ENCODE measurements around the gene PAPSS2.
"Not testable (repeated sequence)": the region's sequence is repeated elsewhere in the genome, so short reads cannot be mapped to it uniquely, and the experiment has no call there.

Gene PAPSS2

GRCh38 chr10:87659571-87660483 lies at the start of gene PAPSS2:
PAPSS2 (plus strand) TSS chr10:87659878; CDS start chr10:87659982, 104 bp downstream.
- in situ Hi-C loops (cut with MboI; ENCODE audit: low sequenced_read_pairs) = no loop called here

DNA sequence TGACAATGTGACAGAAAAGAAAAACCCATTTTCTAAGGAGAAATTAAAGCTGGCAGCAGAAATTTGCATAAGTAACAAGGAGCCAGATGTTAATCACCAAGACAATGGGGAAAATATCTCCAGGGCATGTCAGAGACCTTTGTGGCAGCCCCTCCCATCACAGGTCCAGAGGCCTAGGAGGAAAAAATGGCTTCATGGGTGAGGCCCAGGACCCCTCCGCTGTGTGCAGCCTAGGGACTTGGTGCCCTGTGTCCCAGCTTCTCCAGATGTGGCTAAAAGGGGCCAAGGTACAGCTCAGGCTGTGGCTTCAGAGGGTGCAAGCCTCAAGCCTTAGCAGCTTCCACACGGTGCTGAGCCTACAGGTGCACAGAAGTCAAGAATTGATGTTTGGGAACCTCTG lies 48.3 kb upstream of the PAPSS2 start:
- in situ Hi-C loops (cut with MboI; ENCODE audit: low sequenced_read_pairs) = not testable (repeated sequence)

DNA sequence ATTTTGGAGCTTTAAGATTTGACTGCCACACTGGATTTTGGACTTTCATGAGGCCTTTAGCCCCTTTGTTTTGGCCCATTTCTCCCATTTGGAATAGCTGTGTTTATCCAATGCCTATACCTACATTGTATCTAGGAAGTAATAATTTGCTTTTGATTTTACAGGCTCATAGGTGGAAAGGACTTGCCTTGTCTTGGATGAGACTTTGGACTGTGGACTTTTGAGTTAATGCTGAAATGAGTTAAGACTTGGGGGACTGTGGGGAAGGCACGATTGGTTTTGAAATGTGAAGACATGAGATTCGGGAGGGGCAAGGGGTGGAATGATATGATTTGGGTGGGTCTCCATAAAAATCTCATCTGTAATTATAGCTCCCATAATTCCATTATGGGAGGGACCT lies 47.6 kb upstream of the PAPSS2 start:
- in situ Hi-C loops (cut with MboI; ENCODE audit: low sequenced_read_pairs) = no loop called here

DNA sequence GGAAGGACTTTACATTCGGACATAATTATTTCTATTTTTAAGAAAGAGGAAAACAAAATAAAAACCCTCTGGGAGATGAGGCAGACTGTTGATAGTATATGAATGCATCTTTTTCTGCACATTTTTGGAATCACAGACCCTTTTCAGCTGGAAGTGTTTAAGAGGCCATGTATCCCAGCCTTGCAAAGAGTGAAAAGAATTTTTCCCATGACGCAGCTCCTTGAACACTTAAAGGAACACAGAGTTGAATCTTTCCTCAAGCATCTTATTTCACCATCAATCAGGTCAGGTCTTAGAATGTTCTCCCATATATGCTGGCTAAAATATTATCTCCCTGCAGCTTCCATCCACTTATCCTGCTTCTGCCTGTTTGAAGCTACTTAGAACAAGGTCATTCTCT lies 45.9 kb upstream of the PAPSS2 start:
- in situ Hi-C loops (cut with MboI; ENCODE audit: low sequenced_read_pairs) = no loop called here

DNA sequence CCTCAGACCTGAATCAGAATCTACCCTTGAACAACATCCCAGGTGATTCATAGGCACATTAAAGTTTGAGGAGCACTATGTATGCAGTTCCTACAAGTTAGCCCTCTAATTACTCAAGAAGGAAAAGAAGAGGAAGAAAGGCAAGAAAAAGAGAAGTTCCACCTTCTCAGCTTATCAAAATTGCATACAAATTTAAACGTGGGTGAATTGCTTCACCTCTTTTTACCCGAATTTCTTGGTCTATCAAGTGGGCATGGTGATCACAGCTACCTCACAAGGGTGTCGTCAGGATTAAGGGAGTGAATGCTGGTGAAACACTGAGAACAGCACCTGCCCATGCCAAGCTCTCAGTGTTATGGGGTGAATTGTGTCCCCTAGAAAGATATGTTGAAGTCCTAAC lies 43.8 kb upstream of the PAPSS2 start:
- in situ Hi-C loops (cut with MboI; ENCODE audit: low sequenced_read_pairs) = no loop called here

GRCh38 chr10:87617503-87617902 lies 42.2 kb upstream of the PAPSS2 start:
- in situ Hi-C loops (cut with MboI; ENCODE audit: low sequenced_read_pairs) = no loop called here

DNA sequence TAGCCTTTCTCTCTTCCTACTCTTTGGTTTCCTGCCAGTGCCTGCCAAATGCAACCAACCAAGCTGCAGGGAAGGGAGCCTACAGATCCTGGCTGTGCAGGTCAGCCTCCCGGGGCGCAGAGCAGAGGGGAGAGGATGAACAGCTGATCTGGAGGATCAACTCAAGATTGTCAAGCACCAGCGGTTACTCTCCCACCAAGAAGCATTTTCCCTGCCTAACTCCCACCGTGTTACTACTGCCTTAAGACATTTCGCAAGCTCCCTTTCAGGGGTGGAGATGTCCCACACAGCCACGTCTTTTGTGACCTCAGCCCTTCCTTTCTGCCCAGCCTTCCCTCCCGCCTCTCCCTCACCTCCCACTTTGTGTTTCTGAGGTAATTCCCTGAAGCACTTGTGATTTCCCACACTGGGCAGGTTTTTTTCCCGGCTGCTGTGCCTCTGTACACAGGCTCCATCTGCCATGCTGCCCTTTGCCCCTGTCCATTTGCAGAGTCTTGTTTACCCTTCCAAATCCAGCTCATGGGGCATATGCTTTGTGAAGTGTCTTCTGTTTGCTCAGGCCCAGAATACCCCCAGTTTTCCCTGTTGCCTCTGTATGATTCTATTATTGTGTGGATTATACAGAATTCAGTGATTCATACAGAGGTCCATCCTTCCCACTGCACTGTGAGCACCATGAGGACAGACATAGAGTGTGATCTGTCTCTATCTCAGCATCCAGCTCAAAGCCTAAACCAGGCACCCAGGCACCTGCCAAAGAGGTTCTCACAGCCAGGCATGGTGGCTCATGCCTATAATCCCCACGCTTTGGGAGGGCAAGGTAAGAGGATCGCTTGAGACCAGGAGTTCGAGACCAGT lies 40.9 kb upstream of the PAPSS2 start:
- in situ Hi-C loops (cut with MboI; ENCODE audit: low sequenced_read_pairs) = no loop called here

GRCh38 chr10:87619705-87620104 lies 40.0 kb upstream of the PAPSS2 start:
- in situ Hi-C loops (cut with MboI; ENCODE audit: low sequenced_read_pairs) = no loop called here

DNA sequence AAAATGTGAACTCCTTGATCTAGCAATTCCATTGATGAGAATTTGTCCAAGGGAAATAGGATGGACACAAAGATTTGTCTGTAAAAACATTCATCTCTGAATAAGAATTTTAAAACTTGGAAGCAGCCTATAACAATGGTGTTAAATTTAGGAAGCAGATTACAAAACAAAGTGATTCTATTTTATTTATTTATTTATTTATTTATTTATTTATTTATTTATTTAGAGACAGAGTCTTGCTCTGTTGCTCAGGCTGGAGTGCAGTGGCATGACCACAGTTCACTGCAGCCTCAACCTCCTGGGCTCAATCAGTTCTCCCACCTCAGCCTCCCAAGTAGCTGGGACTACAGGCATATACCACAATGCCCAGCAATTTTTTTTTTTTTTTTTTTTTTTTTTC lies 38.2 kb upstream of the PAPSS2 start:
- in situ Hi-C loops (cut with MboI; ENCODE audit: low sequenced_read_pairs) = not testable (repeated sequence)

GRCh38 chr10:87622314-87623004 lies 37.2 kb upstream of the PAPSS2 start:
- in situ Hi-C loops (cut with MboI; ENCODE audit: low sequenced_read_pairs) = no loop called here

DNA sequence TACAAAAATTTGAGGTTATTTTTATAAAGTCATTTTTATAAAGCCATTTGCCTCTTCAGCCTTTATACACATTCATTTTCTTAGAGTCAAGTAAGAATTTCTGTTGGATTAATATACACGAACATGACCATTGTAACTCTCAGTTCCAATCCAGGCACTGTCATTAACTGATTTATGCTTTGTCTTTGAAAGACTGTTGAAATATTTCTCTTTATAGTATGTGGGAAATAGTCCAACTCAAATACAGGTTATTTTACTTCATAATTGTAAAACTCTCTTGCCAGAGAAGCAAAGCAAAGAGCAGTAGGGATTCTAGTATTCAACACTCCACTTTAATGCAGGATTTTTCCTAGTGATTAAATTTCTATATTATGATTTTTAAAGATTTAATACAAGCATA lies 36.5 kb upstream of the PAPSS2 start:
- in situ Hi-C loops (cut with MboI; ENCODE audit: low sequenced_read_pairs) = no loop called here

GRCh38 chr10:87625661-87626060 lies 34.0 kb upstream of the PAPSS2 start:
- in situ Hi-C loops (cut with MboI; ENCODE audit: low sequenced_read_pairs) = no loop called here

- in situ Hi-C loops (cut with MboI; ENCODE audit: low sequenced_read_pairs) = no loop called here
Measured at GRCh38 chr10:87626422-87626892, 33.2 kb upstream of the PAPSS2 start.

DNA sequence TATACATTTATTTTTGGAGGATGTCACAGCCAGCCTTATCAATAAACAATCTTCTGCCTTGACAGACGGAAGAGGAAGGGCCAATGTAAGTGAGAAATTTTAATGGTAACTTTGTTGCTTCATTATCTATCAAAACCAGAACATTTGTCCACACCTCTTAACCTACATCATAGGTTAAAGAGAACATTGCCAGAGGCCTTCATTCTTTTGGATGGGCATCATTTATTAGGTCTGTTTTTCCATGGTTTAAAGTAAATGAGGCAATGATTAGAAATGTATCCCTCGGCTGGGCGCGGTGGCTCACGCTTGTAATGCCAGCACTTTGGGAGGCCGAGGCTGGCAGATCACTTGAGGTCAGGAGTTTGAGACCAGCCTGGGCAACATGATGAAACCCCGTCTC lies 29.5 kb upstream of the PAPSS2 start:
- in situ Hi-C loops (cut with MboI; ENCODE audit: low sequenced_read_pairs) = no loop called here

GRCh38 chr10:87632454-87632853 lies 27.2 kb upstream of the PAPSS2 start:
- in situ Hi-C loops (cut with MboI; ENCODE audit: low sequenced_read_pairs) = no loop called here

- in situ Hi-C loops (cut with MboI; ENCODE audit: low sequenced_read_pairs) = no loop called here
Measured at GRCh38 chr10:87634311-87634710, 25.4 kb upstream of the PAPSS2 start.

GRCh38 chr10:87635498-87636312 lies 24.0 kb upstream of the PAPSS2 start:
- in situ Hi-C loops (cut with MboI; ENCODE audit: low sequenced_read_pairs) = no loop called here

DNA sequence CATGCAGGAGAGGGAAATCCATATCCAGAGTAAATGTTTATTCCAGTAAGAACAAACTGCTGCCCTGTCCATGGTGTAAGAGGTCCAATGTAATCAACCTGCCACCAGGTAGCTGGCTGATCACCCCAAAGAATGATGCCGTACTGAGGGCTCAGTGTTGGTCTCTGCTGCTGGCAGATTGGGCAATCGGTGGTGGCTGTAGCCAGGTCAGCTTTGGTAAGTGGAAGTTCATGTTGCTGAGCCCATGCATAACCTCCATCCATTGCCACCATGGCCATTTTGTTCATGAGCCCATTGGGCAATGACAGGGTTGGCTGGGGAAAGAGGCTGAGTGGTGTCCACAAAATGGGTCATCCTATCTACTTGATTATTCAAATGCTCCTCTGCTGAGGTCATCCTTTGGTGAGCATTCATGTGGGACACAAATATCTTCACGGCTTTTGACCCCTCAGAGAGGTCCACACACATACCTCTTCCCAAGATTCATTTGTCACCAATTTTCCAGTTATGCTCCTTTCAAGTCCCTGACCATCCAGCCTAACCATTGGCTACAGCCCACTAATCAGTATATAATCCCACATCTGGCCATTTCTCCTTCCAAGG lies 23.3 kb upstream of the PAPSS2 start:
- in situ Hi-C loops (cut with MboI; ENCODE audit: low sequenced_read_pairs) = no loop called here

- in situ Hi-C loops (cut with MboI; ENCODE audit: low sequenced_read_pairs) = no loop called here
Measured at GRCh38 chr10:87639493-87639892, 20.2 kb upstream of the PAPSS2 start.

DNA sequence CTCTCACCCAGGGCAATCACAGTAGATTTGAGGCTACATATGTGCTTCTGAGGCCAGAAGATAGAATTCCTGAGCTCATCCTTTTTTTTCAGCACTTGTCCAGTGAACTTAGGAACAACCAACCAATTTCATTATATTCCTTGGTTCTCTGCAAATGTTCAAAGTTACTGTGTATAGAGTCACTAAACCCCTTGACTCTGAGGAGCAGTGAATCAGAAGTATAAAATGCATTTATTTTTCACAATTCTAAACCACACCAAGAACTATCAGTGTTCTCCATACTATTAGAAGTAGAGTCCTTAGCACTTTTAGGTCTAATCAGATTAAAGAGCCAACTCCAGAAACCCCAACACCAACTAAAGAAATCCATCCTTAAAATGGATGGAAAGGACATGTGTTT lies 19.6 kb upstream of the PAPSS2 start:
- in situ Hi-C loops (cut with MboI; ENCODE audit: low sequenced_read_pairs) = no loop called here

All from hTERT RPE-1 (cell line).